Measurements from ENCODE around the gene FBL. TPM values are rescaled to one million over a fixed set of nuclear protein-coding genes. Genes with fewer than 3 reads are reported as not detected.

FBL gene
- total RNA-seq, 1 experiment from 2014 or later, result 554 TPM

DNA sequence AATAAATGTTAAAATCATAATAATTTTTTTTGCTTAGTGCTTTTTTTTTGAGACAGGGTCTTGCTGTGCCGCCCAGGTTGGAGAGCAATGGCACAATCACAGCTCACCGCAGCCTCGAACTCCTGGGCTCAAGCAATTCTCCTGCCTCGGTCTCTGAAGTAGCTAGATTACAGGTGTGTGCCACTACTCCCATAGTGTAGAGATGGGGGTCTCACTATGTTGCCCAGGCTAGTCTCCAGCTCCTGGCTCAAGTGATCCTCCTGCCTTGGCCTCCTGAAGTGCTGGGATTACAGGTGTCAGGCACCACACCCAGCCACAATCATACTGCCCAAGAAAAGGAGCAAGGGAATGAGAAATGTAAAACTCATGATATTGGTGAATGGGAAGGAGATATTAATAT, 5.1 kb downstream of the FBL start:
- peaks cover 24% of the 10 kb centered on the region; the same call in 1 of the 2 replicates for H4K20me1 ChIP-seq (ENCODE audit: insufficient read depth)
- CTCF ChIA-PET, result no interaction called here
- intact Hi-C loops (cut with micrococcal nuclease), result loop anchor here (5.0 kb wide), 1 partner anchor 289 kb away; no protein-coding TSS in a partner anchor

More for the DNA sequence above, 5.1 kb downstream of the FBL start:
- H3K27me3 ChIP-seq (ENCODE audit: insufficient read depth, low read length), result no peaks in the 10 kb centered on the region
- H3K79me2 ChIP-seq (ENCODE audit: insufficient read depth, low read length), result peaks cover 100% of the 10 kb centered on the region
- H3K4me2 ChIP-seq (ENCODE audit: low read length), result no peak overlapping the region
- peaks cover 38 to 44% of the 10 kb centered on the region in 2 experiments for H3K36me3 ChIP-seq (ENCODE audit: control insufficient read depth in 1 of 2, insufficient read depth in 2 of 2, low read length in 2 of 2)
- H2AFZ ChIP-seq (ENCODE audit: low read depth, low read length, poor library complexity, severe bottlenecking), result no peak overlapping the region
- RAD21 ChIA-PET (ENCODE audit: low non-redundant PET in 1 of 2, low total read pairs in 2 of 2, uncharacterized antibody in 2 of 2, unreplicated experiment in 2 of 2), result no interaction called here
- no peak overlapping the region for H3K4me3 ChIP-seq (replicated peaks in 1 of 2; ENCODE audit: low read depth in 1 of 2, low read length in 2 of 2)
- no peak for ATAC-seq
- no peaks in the 10 kb centered on the region for H3K9me3 ChIP-seq (ENCODE audit: control insufficient read depth in 1 of 2, insufficient read depth in 1 of 2, low read depth in 1 of 2, low read length in 2 of 2)
- BruUV-seq (replicated peaks), result no TSS peak
- POLR2A ChIA-PET, result no interaction called here
- H3K4me1 ChIP-seq (ENCODE audit: control insufficient read depth in 1 of 2, insufficient read depth in 2 of 2, low read length in 2 of 2), result peaks cover 20 to 26% of the 10 kb centered on the region in 2 experiments
- no peak for DNase-seq (ENCODE audit: low read depth, low spot score)
- H3K27ac ChIP-seq (ENCODE audit: low read depth, low read length), result no peak overlapping the region
- no peak overlapping the region for H3K9ac ChIP-seq (ENCODE audit: low read length)
- TF ChIP-seq FOSL1 (IDR thresholded peaks at IDR 0.05; ENCODE audit: low read depth), result no peak
- no peak for TF ChIP-seq EZH2phosphoT487 (IDR thresholded peaks at IDR 0.05; ENCODE audit: borderline replicate concordance)
- TF ChIP-seq SIN3A (IDR thresholded peaks at IDR 0.05; ENCODE audit: low read depth), result no peak
- TF ChIP-seq TCF7L2 (IDR thresholded peaks at IDR 0.05; ENCODE audit: borderline replicate concordance, extremely low read depth, insufficient read depth, insufficient read length), result no peak
- TF ChIP-seq POLR2AphosphoS5 (IDR thresholded peaks at IDR 0.05; ENCODE audit: low read depth, low read length), result no peak
- no peak for TF ChIP-seq ELF1 (IDR thresholded peaks at IDR 0.05; ENCODE audit: borderline replicate concordance, low read depth)
- TF ChIP-seq, protein P1, sequence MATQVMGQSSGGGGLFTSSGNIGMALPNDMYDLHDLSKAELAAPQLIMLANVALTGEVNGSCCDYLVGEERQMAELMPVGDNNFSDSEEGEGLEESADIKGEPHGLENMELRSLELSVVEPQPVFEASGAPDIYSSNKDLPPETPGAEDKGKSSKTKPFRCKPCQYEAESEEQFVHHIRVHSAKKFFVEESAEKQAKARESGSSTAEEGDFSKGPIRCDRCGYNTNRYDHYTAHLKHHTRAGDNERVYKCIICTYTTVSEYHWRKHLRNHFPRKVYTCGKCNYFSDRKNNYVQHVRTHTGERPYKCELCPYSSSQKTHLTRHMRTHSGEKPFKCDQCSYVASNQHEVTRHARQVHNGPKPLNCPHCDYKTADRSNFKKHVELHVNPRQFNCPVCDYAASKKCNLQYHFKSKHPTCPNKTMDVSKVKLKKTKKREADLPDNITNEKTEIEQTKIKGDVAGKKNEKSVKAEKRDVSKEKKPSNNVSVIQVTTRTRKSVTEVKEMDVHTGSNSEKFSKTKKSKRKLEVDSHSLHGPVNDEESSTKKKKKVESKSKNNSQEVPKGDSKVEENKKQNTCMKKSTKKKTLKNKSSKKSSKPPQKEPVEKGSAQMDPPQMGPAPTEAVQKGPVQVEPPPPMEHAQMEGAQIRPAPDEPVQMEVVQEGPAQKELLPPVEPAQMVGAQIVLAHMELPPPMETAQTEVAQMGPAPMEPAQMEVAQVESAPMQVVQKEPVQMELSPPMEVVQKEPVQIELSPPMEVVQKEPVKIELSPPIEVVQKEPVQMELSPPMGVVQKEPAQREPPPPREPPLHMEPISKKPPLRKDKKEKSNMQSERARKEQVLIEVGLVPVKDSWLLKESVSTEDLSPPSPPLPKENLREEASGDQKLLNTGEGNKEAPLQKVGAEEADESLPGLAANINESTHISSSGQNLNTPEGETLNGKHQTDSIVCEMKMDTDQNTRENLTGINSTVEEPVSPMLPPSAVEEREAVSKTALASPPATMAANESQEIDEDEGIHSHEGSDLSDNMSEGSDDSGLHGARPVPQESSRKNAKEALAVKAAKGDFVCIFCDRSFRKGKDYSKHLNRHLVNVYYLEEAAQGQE (IDR thresholded peaks at IDR 0.05; ENCODE audit: low read depth), result no peak
- TF ChIP-seq, protein P2, sequence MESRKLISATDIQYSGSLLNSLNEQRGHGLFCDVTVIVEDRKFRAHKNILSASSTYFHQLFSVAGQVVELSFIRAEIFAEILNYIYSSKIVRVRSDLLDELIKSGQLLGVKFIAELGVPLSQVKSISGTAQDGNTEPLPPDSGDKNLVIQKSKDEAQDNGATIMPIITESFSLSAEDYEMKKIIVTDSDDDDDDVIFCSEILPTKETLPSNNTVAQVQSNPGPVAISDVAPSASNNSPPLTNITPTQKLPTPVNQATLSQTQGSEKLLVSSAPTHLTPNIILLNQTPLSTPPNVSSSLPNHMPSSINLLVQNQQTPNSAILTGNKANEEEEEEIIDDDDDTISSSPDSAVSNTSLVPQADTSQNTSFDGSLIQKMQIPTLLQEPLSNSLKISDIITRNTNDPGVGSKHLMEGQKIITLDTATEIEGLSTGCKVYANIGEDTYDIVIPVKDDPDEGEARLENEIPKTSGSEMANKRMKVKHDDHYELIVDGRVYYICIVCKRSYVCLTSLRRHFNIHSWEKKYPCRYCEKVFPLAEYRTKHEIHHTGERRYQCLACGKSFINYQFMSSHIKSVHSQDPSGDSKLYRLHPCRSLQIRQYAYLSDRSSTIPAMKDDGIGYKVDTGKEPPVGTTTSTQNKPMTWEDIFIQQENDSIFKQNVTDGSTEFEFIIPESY (IDR thresholded peaks at IDR 0.05; ENCODE audit: extremely low read depth, insufficient replicate concordance, low read length), result no peak
- TF ChIP-seq, protein P3, sequence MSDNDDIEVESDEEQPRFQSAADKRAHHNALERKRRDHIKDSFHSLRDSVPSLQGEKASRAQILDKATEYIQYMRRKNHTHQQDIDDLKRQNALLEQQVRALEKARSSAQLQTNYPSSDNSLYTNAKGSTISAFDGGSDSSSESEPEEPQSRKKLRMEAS (IDR thresholded peaks at IDR 0.05), result no peak
- TF ChIP-seq YY1 (IDR thresholded peaks at IDR 0.05; ENCODE audit: extremely low read depth, insufficient replicate concordance, low read depth, low read length), result no peak
- no peak for TF ChIP-seq CBX3 (IDR thresholded peaks at IDR 0.05; ENCODE audit: low read depth)
- TF ChIP-seq SP1 (IDR thresholded peaks at IDR 0.05; ENCODE audit: low read depth), result no peak
- no peak for TF ChIP-seq SRF (IDR thresholded peaks at IDR 0.05; ENCODE audit: low read depth)
- H3K9me2 ChIP-seq (ENCODE audit: insufficient read depth), result no peaks in the 10 kb centered on the region

Data from HCT116 (cell line).